Retinal pigment epithelial cell (primary cell): ENCODE results near the gene CXCL6.

Experiments
- DNase-seq: peaks from one replicate; pipeline ENCODE4 v3.0.0-alpha.2; 2010; ENCODE audit warnings: low read depth
- H3K4me3 ChIP-seq: 2 replicates; pipeline ENCODE4 v1.5.1; 2011; ENCODE audit warnings: mild to moderate bottlenecking, low read length, control low read depth, moderate library complexity
- CTCF ChIP-seq: conservative IDR thresholded peaks from 2 replicates; pipeline ENCODE4 v1.5.1; 2011; ENCODE audit warnings: low read depth, low read length, control low read depth, inconsistent platforms

Gene CXCL6

GRCh38 chr4:73870260-73870659 lies 33.8 kb downstream of the CXCL6 start:
- H3K4me3 ChIP-seq, result peak overlapping the region; percentile 62
- no peak for TF ChIP-seq CTCF
- DNase-seq, result no peak

- no peak overlapping the region for H3K4me3 ChIP-seq
- TF ChIP-seq CTCF, result no peak
- DNase-seq, result no peak
These were observed 34.3 kb downstream of the CXCL6 start for GRCh38 chr4:73870768-73871167.

- TF ChIP-seq CTCF, result no peak
- DNase-seq, result no peak
- H3K4me3 ChIP-seq, result no peak overlapping the region
These were observed 35.2 kb downstream of the CXCL6 start for GRCh38 chr4:73871511-73872310.

GRCh38 chr4:73872316-73873108 lies 36.0 kb downstream of the CXCL6 start:
- DNase-seq, result no peak
- TF ChIP-seq CTCF, result no peak
- no peak overlapping the region for H3K4me3 ChIP-seq

GRCh38 chr4:73874386-73874785 lies 37.9 kb downstream of the CXCL6 start:
- DNase-seq, result no peak
- H3K4me3 ChIP-seq, result no peak overlapping the region
- no peak for TF ChIP-seq CTCF

GRCh38 chr4:73875401-73875800 lies 38.9 kb downstream of the CXCL6 start:
- no peak for TF ChIP-seq CTCF
- H3K4me3 ChIP-seq, result no peak overlapping the region
- no peak for DNase-seq
